OCI-LY7 (cell line): ENCODE data around the gene DNMT1. TPM values are rescaled to one million over a fixed set of nuclear protein-coding genes. Genes with fewer than 3 reads are reported as not detected.

Experiments
- BruUV-seq: library from RNA; stranded (reverse); fragments of 400-500 nt; replicated peaks from 2 replicates; lab custom pipeline; 2021; lab: Mats Ljungman, UMichigan
- CTCF ChIA-PET: fragments of 300-600 bp; sonication (Branson Sonifier 250); formaldehyde crosslinking; loops from one replicate; lab custom pipeline; 2022; ENCODE audit warnings: antibody characterized with exemption; ENCODE audit not compliant: unreplicated experiment; lab: Charles Lee
- POLR2A ChIA-PET: fragments of 300-600 bp; sonication (Branson Sonifier 250); formaldehyde crosslinking; loops from one replicate; lab custom pipeline; 2022; ENCODE audit warnings: antibody characterized with exemption; lab: Charles Lee
- DNase-seq: peaks from one replicate; pipeline ENCODE4 v3.0.0-alpha.2; 2015; ENCODE audit warnings: low spot score
- H2AFZ ChIP-seq: fragments of 200-600 bp; sonication (generic), shearing (Covaris generic); 2 replicates; pipeline ENCODE4 v1.6.1; 2014; ENCODE audit warnings: mild to moderate bottlenecking, antibody characterized with exemption, low read length, moderate library complexity
- H3K27ac ChIP-seq: fragments of 200-600 bp; sonication (generic); 2 replicates; pipeline ENCODE4 v1.5.1; 2014; ENCODE audit warnings: mixed run types, low read depth, mild to moderate bottlenecking, moderate library complexity, low read length, inconsistent platforms; ENCODE audit not compliant: poor library complexity, severe bottlenecking
- H3K36me3 ChIP-seq: fragments of 200-600 bp; sonication (generic); 2 replicates; pipeline ENCODE4 v1.6.1; 2014; ENCODE audit warnings: mild to moderate bottlenecking, antibody characterized with exemption, low read length, moderate library complexity, mixed read lengths; ENCODE audit not compliant: insufficient read depth
- H3K4me1 ChIP-seq: fragments of 200-600 bp; sonication (generic); 2 replicates; pipeline ENCODE4 v1.5.1; 2014; ENCODE audit warnings: mild to moderate bottlenecking, low read length; ENCODE audit not compliant: insufficient read depth, poor library complexity, severe bottlenecking
- H3K4me2 ChIP-seq: fragments of 200-600 bp; sonication (generic); 2 replicates; pipeline ENCODE4 v1.6.1; 2014; ENCODE audit warnings: mild to moderate bottlenecking, low read length
- H3K4me3 ChIP-seq: fragments of 200-600 bp; sonication (generic); 2 replicates; pipeline ENCODE4 v1.5.1; 2014; ENCODE audit warnings: mild to moderate bottlenecking, low read depth, low read length; ENCODE audit not compliant: poor library complexity, severe bottlenecking
- H3K79me2 ChIP-seq: fragments of 200-600 bp; sonication (generic); 2 replicates; pipeline ENCODE4 v1.6.1; 2016; ENCODE audit warnings: low read depth, mild to moderate bottlenecking, low read length, moderate library complexity, mixed read lengths; ENCODE audit not compliant: insufficient read depth
- H3K9me2 ChIP-seq: fragments of 200-600 bp; sonication (generic); 2 replicates; pipeline ENCODE4 v1.6.1; 2016; ENCODE audit warnings: mild to moderate bottlenecking, low read length, mixed read lengths; ENCODE audit not compliant: insufficient read depth
- H3K9me3 ChIP-seq: fragments of 200-600 bp; sonication (generic); 2 replicates; pipeline ENCODE4 v1.6.1; 2014; ENCODE audit warnings: mild to moderate bottlenecking, mixed run types, low read length, mixed read lengths
- H4K20me1 ChIP-seq: fragments of 200-600 bp; sonication (generic); 2 replicates; pipeline ENCODE4 v1.6.1; 2014; ENCODE audit warnings: mild to moderate bottlenecking, antibody characterized with exemption, low read length, moderate library complexity, mixed read lengths; ENCODE audit not compliant: insufficient read depth
- EZH2phosphoT487 ChIP-seq: fragments of 200-600 bp; sonication (generic); IDR thresholded peaks from 2 replicates; pipeline ENCODE4 v1.6.1; 2018; ENCODE audit warnings: low read depth, borderline replicate concordance, mild to moderate bottlenecking, mixed run types, antibody characterized with exemption, low read length, moderate library complexity, mixed read lengths
- intact Hi-C: fragments of 100-400 bp; cut with micrococcal nuclease; formaldehyde crosslinking; loops from one replicate; pipeline ENCODE4 v1.10.0; 2022; ENCODE audit not compliant: unreplicated experiment
- total RNA-seq, 2 experiments: library from RNA; depleted of rRNA in 1 of 2; stranded (reverse); fragments of >200 nt in 1 of 2; shearing (Covaris generic) in 1 of 2; gene quantifications; 2 replicates each; pipeline ENCODE4 v1.2.3, GENCODE V29; 2014 to 2022
- TF ChIP-seq, protein P1 (sequence below): fragments of 200-600 bp; sonication (generic); conservative IDR thresholded peaks from 2 replicates; pipeline ENCODE4 v1.5.1; 2014; ENCODE audit warnings: mild to moderate bottlenecking, antibody characterized with exemption, low read length, moderate library complexity, mixed read lengths

Gene DNMT1
- total RNA-seq, 2 experiments from 2014 or later, result 329 to 680 TPM

- no peaks in the 10 kb centered on the region for H4K20me1 ChIP-seq
- H3K9me2 ChIP-seq, result no peaks in the 10 kb centered on the region
- H3K36me3 ChIP-seq, result peaks cover 9% of the 10 kb centered on the region
- peak overlapping the region; percentile 65 for H3K4me3 ChIP-seq
- no peak for DNase-seq
- H3K9me3 ChIP-seq, result no peaks in the 10 kb centered on the region
- peak overlapping the region; percentile 56 for H3K27ac ChIP-seq
- H3K79me2 ChIP-seq, result no peaks in the 10 kb centered on the region
- no peak for TF ChIP-seq EZH2phosphoT487
- TF ChIP-seq, protein P1, sequence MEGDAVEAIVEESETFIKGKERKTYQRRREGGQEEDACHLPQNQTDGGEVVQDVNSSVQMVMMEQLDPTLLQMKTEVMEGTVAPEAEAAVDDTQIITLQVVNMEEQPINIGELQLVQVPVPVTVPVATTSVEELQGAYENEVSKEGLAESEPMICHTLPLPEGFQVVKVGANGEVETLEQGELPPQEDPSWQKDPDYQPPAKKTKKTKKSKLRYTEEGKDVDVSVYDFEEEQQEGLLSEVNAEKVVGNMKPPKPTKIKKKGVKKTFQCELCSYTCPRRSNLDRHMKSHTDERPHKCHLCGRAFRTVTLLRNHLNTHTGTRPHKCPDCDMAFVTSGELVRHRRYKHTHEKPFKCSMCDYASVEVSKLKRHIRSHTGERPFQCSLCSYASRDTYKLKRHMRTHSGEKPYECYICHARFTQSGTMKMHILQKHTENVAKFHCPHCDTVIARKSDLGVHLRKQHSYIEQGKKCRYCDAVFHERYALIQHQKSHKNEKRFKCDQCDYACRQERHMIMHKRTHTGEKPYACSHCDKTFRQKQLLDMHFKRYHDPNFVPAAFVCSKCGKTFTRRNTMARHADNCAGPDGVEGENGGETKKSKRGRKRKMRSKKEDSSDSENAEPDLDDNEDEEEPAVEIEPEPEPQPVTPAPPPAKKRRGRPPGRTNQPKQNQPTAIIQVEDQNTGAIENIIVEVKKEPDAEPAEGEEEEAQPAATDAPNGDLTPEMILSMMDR, result no peak
- no TSS peak for BruUV-seq
- ChIA-PET POLR2A (interaction anchor here (0.6 to 1.5 kb wide), 4 partner anchors 9 to 501 kb away, joined by 3 to 9 read pairs (median 4); partner anchors contain the start of gene PPAN), CTCF (interaction anchor here (0.7 kb wide), 1 partner anchor 20 kb away, joined by 5 read pairs; no protein-coding TSS in a partner anchor)
- peaks cover 42% of the 10 kb centered on the region for H3K4me1 ChIP-seq
- peak overlapping the region; percentile 84 for H3K4me2 ChIP-seq
- intact Hi-C loops, result no loop called here
- peak overlapping the region; percentile 93 for H2AFZ ChIP-seq
These were observed 98.2 kb downstream of the DNMT1 start for GRCh38 chr19:10096615-10096963.

DNA sequence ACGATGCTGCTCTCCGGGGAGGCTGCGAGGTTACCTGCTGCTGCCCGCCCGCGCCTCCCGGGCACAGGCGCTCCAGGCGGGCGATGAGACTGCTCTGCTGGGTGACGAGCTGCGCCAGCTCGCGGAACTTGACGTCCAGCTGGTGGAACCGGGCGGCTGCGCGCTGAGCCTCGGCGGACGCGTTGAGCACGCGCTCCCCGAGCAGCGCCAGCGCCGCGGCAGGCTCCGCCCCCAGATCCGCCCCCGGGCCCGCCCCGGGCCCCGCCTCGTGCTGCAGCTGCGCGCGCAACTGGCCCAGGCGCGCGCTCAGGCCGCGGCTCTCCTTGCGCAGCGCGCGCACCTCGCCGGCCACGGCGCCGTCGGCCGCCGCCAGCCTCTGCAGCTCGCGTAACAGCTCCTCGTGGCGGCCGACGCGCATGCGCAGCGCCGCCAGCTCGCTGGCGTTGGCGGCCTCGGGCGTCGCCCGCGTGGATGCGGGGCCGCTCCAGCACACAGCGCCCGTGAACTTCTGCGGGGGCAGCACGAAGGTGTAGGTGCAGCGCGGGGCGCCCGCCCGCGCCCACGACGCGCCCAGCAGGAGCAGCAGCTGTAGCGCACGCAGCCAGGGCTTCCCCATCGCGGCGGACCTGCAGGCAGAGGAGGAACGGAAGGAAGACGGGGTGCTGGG, 98.7 kb downstream of the DNMT1 start:
- Histone ChIP-seq H3K4me2 (peak overlapping the region; percentile 84), H3K79me2 (no peaks in the 10 kb centered on the region), H3K9me2 (no peaks in the 10 kb centered on the region), H3K9me3 (no peaks in the 10 kb centered on the region), H3K36me3 (peaks cover 9% of the 10 kb centered on the region), H3K27ac (peak overlapping the region; percentile 56), H3K4me3 (peak overlapping the region; percentile 65), H2AFZ (peak overlapping the region; percentile 93), H4K20me1 (no peaks in the 10 kb centered on the region), H3K4me1 (peaks cover 42% of the 10 kb centered on the region)
- no TSS peak for BruUV-seq
- ChIA-PET CTCF (no interaction called here), POLR2A (interaction anchor here (0.6 to 1.5 kb wide), 4 partner anchors 10 to 501 kb away, joined by 3 to 9 read pairs (median 3); partner anchors contain the start of gene PPAN)
- TF ChIP-seq, protein P1, result no peak
- TF ChIP-seq EZH2phosphoT487, result no peak
- intact Hi-C loops, result no loop called here
- peak; percentile 95 for DNase-seq

DNA sequence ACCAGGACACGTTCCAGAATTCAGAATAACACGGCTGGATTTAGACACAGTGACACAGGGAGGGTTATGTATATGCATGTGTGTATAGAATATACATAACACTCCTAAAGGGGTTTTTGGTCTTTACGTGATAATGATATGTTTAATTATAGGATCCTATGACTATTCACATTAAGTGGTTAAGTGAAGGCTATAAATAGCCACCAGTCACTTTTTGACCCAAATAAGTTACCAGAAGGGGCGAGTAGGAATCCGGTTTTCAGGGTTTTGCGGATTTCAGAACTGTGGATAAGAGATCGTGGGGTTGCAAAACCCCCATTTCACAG, 99.2 kb downstream of the DNMT1 start:
- H3K4me3 ChIP-seq, result no peak overlapping the region
- POLR2A ChIA-PET, result interaction anchor here (0.6 to 1.5 kb wide), 3 partner anchors 10 to 147 kb away, joined by 3 to 9 read pairs (median 3); partner anchors contain the start of gene PPAN

More for the DNA sequence above, 99.2 kb downstream of the DNMT1 start:
- peak overlapping the region; percentile 47 for H2AFZ ChIP-seq
- H3K9me3 ChIP-seq, result no peaks in the 10 kb centered on the region
- TF ChIP-seq EZH2phosphoT487, result no peak
- TF ChIP-seq, protein P1, result no peak
- H4K20me1 ChIP-seq, result no peaks in the 10 kb centered on the region
- H3K27ac ChIP-seq, result no peak overlapping the region
- H3K79me2 ChIP-seq, result no peaks in the 10 kb centered on the region
- BruUV-seq, result no TSS peak
- DNase-seq, result no peak
- no peaks in the 10 kb centered on the region for H3K9me2 ChIP-seq
- H3K36me3 ChIP-seq, result peaks cover 9% of the 10 kb centered on the region
- CTCF ChIA-PET, result no interaction called here
- peaks cover 38% of the 10 kb centered on the region for H3K4me1 ChIP-seq
- peak overlapping the region; percentile 61; the same call in 1 of the 2 replicates for H3K4me2 ChIP-seq
- intact Hi-C loops, result no loop called here
